ENCODE data around the gene NACC1.

NACC1 gene

DNA sequence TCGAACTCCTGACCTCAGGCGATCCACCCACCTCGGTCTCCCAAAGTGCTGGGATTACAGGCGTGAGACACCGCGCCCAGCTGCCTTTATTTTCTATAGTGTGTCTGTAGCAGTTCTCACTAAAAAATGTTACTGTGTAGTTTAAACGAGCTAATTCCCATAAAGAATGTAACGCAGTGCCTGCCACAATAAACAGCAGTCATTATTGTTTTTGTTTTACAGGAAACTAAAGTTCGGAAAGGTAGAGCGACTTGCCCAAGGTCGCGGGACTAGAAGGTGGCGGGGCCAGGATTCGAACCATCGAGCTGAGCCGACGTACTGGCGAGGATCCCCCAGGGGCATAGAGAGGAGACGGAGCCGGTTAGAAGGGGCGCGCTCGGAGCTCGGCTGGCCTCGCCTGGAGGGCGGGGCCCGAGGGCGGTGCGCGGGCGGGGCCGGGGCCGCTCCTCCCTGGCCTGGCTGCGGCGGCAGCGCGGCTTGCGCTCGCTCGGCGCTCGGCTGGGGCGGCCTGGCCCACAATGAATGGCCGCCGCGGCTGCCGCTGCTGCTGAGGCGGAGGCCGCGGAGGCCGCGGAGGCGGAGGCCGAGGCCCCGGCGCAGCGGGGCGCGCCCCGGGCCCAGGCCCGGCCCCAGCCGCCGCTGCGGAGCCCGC is at the start of gene NACC1:
Gene NACC1, plus strand, starts transcription at position 493 of the 652 bp plus-strand sequence. CDS start 16,944 bp downstream, outside the sequence.
- FAIRE-seq = no peak
- TF ChIP-seq, protein P1, sequence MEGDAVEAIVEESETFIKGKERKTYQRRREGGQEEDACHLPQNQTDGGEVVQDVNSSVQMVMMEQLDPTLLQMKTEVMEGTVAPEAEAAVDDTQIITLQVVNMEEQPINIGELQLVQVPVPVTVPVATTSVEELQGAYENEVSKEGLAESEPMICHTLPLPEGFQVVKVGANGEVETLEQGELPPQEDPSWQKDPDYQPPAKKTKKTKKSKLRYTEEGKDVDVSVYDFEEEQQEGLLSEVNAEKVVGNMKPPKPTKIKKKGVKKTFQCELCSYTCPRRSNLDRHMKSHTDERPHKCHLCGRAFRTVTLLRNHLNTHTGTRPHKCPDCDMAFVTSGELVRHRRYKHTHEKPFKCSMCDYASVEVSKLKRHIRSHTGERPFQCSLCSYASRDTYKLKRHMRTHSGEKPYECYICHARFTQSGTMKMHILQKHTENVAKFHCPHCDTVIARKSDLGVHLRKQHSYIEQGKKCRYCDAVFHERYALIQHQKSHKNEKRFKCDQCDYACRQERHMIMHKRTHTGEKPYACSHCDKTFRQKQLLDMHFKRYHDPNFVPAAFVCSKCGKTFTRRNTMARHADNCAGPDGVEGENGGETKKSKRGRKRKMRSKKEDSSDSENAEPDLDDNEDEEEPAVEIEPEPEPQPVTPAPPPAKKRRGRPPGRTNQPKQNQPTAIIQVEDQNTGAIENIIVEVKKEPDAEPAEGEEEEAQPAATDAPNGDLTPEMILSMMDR (IDR thresholded peaks at IDR 0.05; ENCODE audit: insufficient read depth, missing control alignments) = no peak
- DNase-seq (ENCODE audit: insufficient read length, low spot score) = peak; percentile 97

DNA sequence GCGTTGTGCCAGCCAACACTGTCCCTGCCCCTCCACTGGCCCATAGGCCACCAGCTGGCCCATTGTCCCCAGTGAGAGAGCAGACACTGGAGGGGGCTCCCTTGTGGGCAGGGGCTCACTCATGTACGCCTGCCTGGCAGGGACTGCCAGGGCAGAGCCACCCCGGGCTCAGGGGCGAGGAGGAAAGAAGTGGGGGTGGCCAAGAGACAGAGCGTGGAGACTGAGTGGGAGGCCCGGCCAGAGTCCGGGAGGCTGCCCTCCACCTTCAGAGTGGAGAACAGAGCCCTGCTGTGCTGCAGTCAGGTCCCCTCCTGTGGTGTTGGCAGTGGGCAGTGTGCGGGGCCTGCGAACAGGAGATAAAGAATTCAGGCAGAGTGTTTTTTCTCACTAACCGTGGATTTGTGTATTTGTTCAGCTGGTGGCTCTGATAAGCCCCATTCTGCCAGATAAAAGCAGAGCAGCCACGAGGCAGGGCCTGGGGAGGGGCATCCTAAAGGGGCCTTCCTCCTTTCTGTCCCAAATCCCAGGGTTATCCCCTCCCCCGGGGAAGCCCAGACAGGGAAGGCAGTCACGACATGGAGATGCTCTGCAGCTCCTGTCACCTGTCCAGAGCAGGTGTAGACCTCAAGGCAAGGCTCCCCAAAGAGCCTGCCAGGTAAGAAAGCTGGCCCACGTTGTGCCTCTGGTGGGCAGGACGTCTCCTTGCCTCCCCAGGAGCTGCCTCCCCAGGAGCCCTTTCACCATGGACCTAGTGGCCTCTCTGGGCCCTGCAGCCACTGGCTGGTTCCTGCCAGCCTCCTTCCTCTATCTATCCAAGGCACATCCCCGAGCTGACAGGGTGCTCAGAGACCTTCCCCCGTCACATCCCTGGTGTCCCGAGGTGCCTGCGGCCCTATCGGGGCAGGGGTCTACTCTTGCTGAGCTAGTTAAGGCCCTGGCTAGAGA is 48.4 kb upstream of the NACC1 start:
- no peak for FAIRE-seq
- TF ChIP-seq, protein P1 (IDR thresholded peaks at IDR 0.05; ENCODE audit: insufficient read depth, missing control alignments) = no peak
- DNase-seq (ENCODE audit: insufficient read length, low spot score) = no peak

DNA sequence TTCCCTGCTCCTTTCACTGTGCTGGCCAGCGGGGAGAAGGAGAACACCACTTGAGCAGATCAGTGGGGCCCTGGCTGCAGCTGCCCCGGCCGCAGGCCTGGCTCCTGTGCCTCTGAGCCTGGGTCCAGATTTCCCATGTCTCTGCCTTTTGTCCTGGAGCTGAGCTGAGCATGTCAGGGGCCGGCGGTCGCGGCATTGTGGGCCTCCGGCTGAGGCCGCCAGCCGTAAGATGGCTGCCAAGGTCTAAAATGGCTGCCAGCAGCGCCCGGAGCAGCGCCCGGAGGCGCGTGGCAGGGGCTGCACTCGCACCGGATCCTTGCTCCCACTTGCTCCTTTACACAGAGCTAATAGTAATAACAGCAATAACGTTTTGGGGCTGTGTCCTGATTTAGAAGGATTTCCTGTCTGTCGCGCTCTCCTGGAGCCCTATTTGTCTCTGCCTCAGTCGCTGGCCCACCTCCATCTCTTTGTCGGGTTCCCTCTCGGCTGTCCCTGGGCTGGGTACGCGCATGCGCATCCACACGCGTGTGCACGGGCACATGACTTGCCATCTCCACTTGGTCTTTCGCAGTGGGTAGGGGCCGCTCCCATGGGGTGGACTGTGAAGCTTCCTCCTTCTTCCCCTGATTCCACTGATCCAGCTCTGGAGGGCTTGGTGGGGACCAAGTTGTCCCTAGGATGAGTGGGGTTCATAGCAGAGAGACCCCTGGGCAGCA is 47.5 kb upstream of the NACC1 start:
- TF ChIP-seq, protein P1 (IDR thresholded peaks at IDR 0.05; ENCODE audit: insufficient read depth, missing control alignments) = no peak
- DNase-seq (ENCODE audit: insufficient read length, low spot score) (no peak), FAIRE-seq (no peak)

DNA sequence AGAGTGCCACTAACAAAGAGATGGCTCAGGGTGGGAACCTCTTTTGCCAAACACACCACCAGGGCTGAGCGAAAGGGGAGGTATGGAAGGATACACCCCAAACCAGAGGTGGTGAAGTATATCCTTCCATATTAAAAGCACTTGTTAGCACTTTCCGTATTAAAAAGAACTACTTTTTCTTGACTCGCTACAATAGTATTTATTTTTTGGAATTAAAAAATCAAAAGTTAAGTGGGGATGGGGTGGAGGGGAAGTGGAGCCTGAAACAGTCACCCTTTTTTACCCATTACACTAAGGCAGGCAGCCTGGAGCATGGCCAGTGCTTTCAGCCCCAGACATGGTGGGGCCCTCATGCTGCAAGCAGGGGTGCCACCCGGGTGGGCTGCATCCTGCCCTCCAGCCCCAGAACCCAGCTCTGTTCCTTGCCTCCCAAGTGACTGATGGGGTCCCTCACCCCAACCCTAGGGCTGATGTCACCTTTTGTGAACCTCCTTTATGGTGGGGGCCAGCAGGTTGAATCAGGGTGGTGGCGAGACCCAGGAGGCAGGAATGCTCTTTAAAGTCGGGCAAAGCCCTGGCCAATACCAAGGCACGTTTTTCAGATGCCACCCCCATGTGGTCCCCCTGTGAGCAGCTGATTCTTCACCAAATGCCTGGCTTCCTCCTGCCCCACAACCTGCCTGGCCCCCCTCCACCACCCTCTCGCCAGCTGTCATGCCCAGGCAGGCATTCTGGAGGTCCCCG is 46.4 kb upstream of the NACC1 start:
- FAIRE-seq (no peak), DNase-seq (ENCODE audit: insufficient read length, low spot score) (no peak)
- TF ChIP-seq, protein P1 (IDR thresholded peaks at IDR 0.05; ENCODE audit: insufficient read depth, missing control alignments) = no peak

DNA sequence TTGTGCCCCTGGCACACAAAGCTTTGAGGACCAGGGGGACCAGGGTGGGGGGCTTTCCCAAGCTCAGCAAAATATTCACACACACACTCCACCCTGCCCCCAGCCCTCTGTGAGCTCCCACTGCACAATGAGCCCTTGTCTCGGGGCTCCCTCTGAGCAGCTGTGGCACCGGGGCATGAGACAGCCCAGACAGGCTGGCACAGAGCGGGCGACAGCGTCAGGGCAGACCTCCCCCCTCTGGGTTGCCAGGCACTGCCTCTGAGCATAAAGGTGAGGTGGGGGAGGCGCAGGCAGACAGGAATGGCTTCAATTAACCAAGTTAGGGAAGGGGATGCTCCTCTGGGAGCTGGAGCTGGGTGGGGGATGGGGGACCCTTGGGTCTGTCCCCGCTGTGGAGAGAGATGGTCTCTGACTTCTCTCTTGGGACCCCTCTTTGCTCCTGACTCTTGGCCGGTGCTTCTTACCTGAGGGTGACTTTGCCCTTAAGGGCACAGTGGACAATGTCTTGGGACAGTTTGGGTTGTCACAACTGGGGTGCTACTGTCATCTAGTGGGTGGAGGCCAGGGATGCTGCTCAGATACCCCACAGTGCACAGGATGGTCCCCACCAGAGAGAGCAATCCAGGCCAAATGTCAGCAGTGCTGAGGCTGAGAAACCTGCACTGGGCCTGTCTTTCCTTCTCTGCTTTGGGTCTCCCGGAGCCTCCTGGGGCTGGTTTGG is 45.7 kb upstream of the NACC1 start:
- DNase-seq (ENCODE audit: insufficient read length, low spot score) (no peak), FAIRE-seq (no peak)
- TF ChIP-seq, protein P1 (IDR thresholded peaks at IDR 0.05; ENCODE audit: insufficient read depth, missing control alignments) = no peak

DNA sequence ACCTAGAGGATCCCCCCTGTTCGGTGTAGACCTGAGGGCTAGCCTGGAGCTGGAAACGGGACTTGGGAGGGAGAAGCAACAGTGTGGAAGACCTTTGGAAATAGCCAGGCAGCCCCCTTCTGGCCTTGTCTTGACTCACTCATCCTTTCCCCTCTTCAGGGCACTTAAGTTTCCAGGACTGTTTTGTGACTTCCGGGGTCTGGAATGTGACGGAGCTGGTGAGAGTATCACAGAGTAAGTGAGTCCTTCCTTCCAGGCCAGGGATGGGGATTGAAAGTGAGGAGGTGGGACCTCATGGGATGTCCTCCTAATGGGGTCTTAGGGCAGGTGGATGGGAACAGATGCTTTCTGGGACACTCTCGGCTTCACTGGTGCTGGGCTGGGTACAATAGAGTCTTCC is 44.8 kb upstream of the NACC1 start:
- DNase-seq (ENCODE audit: insufficient read length, low spot score) (no peak), FAIRE-seq (no peak)
- TF ChIP-seq, protein P1 (IDR thresholded peaks at IDR 0.05; ENCODE audit: insufficient read depth, missing control alignments) = no peak

Measured in D721Med (cell line).